GM21528 (cell line): Measurements from ENCODE around the gene FAM83B.

Experiments
- ATAC-seq: cut with Tn5 transposase; IDR thresholded peaks from one replicate; pipeline ENCODE4 v1.9.1; 2021; ENCODE audit warnings: mild to moderate bottlenecking, moderate library complexity; ENCODE audit not compliant: unreplicated experiment, low FRiP score

FAM83B gene

GRCh38 chr6:54893818-54894217, 47.2 kb downstream of the FAM83B start:
- no peak for ATAC-seq

GRCh38 chr6:54896302-54896701, 49.7 kb downstream of the FAM83B start:
- ATAC-seq, result no peak

GRCh38 chr6:54897462-54898189, 51.1 kb downstream of the FAM83B start:
- no peak for ATAC-seq

GRCh38 chr6:54898767-54899166, 52.2 kb downstream of the FAM83B start:
- ATAC-seq, result no peak

GRCh38 chr6:54899442-54899841, 52.9 kb downstream of the FAM83B start:
- ATAC-seq, result no peak

GRCh38 chr6:54899986-54900385, 53.4 kb downstream of the FAM83B start:
- ATAC-seq, result no peak

GRCh38 chr6:54900666-54901065, 54.1 kb downstream of the FAM83B start:
- ATAC-seq, result no peak

- ATAC-seq, result no peak
These were observed 57.3 kb downstream of the FAM83B start for GRCh38 chr6:54903884-54904283.

GRCh38 chr6:54907355-54907754, 60.8 kb downstream of the FAM83B start:
- no peak for ATAC-seq

- ATAC-seq, result no peak
These were observed 62.6 kb downstream of the FAM83B start for GRCh38 chr6:54909184-54909583.

GRCh38 chr6:54910431-54910884, 63.9 kb downstream of the FAM83B start:
- ATAC-seq, result no peak

GRCh38 chr6:54910921-54911320, 64.3 kb downstream of the FAM83B start:
- no peak for ATAC-seq

GRCh38 chr6:54913211-54913610, 66.6 kb downstream of the FAM83B start:
- no peak for ATAC-seq

GRCh38 chr6:54916858-54917257, 70.3 kb downstream of the FAM83B start:
- no peak for ATAC-seq

- ATAC-seq, result no peak
These were observed 74.1 kb downstream of the FAM83B start for GRCh38 chr6:54920628-54921027.

- ATAC-seq, result no peak
These were observed 75.3 kb downstream of the FAM83B start for GRCh38 chr6:54921891-54922290.

- no peak for ATAC-seq
These were observed 82.8 kb downstream of the FAM83B start for GRCh38 chr6:54929245-54929909.

- no peak for ATAC-seq
These were observed 86.1 kb downstream of the FAM83B start for GRCh38 chr6:54932622-54933021.

GRCh38 chr6:54935739-54936138, 89.2 kb downstream of the FAM83B start:
- ATAC-seq, result no peak

- no peak for ATAC-seq
These were observed 90.8 kb downstream of the FAM83B start for GRCh38 chr6:54937371-54937770.

GRCh38 chr6:54957698-54958097, 111.1 kb downstream of the FAM83B start:
- ATAC-seq, result no peak

- no peak for ATAC-seq
These were observed 111.9 kb downstream of the FAM83B start for GRCh38 chr6:54958446-54958845.
